Upper lobe of left lung (tissue), 4 donors: Measurements from ENCODE around the gene ZHX3.

Source experiments
- EP300 ChIP-seq, 4 donors: sonication (generic); formaldehyde crosslinking; IDR thresholded peaks; one replicate each; pipeline ENCODE4 v1.5.1; 2017; ENCODE audit warnings: antibody characterized with exemption in 4 of 4, control low read depth in 2 of 4
- POLR2A ChIP-seq, 4 donors: fragments of 450-650 bp; IDR thresholded peaks; one replicate each; pipeline ENCODE4 v1.5.1; 2016 to 2017; ENCODE audit warnings: antibody characterized with exemption in 4 of 4, mild to moderate bottlenecking in 2 of 4
- TF ChIP-seq, protein P1 (sequence below), 6 experiments: fragments of 450-650 bp in 4 of 6; fragments of 200-600 bp in 2 of 6; sonication (generic) in 2 of 6; IDR thresholded peaks; one replicate each; pipeline ENCODE4 v1.5.1; 2016 to 2019; ENCODE audit warnings: antibody characterized with exemption in 6 of 6

- TF ChIP-seq, protein P1, sequence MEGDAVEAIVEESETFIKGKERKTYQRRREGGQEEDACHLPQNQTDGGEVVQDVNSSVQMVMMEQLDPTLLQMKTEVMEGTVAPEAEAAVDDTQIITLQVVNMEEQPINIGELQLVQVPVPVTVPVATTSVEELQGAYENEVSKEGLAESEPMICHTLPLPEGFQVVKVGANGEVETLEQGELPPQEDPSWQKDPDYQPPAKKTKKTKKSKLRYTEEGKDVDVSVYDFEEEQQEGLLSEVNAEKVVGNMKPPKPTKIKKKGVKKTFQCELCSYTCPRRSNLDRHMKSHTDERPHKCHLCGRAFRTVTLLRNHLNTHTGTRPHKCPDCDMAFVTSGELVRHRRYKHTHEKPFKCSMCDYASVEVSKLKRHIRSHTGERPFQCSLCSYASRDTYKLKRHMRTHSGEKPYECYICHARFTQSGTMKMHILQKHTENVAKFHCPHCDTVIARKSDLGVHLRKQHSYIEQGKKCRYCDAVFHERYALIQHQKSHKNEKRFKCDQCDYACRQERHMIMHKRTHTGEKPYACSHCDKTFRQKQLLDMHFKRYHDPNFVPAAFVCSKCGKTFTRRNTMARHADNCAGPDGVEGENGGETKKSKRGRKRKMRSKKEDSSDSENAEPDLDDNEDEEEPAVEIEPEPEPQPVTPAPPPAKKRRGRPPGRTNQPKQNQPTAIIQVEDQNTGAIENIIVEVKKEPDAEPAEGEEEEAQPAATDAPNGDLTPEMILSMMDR (IDR thresholded peaks at IDR 0.05), result no peak
- no peak for TF ChIP-seq POLR2A (IDR thresholded peaks at IDR 0.05)
- TF ChIP-seq EP300 (IDR thresholded peaks at IDR 0.05), result no peak
Observed at GRCh38 chr20:41231136-41231535, 86.4 kb downstream of the ZHX3 start.
